HG02623 (cell line): ENCODE data around the gene EVPL.
"Not testable (repeated sequence)": the region's sequence is repeated elsewhere in the genome, so short reads cannot be mapped to it uniquely, and the experiment has no call there.

Experiments used
- ATAC-seq: cut with Tn5 transposase; IDR thresholded peaks from one replicate; pipeline ENCODE4 v1.9.1; 2021; ENCODE audit warnings: moderate library complexity; ENCODE audit not compliant: unreplicated experiment

EVPL gene

GRCh38 chr17:76000755-76001521 is 26.2 kb downstream of the EVPL start, which contains the start of gene CDK3:
TSS of gene CDK3 (plus strand) at chr17:76000855. CDS start at chr17:76001426, 571 bp downstream.
- no peak for ATAC-seq

DNA sequence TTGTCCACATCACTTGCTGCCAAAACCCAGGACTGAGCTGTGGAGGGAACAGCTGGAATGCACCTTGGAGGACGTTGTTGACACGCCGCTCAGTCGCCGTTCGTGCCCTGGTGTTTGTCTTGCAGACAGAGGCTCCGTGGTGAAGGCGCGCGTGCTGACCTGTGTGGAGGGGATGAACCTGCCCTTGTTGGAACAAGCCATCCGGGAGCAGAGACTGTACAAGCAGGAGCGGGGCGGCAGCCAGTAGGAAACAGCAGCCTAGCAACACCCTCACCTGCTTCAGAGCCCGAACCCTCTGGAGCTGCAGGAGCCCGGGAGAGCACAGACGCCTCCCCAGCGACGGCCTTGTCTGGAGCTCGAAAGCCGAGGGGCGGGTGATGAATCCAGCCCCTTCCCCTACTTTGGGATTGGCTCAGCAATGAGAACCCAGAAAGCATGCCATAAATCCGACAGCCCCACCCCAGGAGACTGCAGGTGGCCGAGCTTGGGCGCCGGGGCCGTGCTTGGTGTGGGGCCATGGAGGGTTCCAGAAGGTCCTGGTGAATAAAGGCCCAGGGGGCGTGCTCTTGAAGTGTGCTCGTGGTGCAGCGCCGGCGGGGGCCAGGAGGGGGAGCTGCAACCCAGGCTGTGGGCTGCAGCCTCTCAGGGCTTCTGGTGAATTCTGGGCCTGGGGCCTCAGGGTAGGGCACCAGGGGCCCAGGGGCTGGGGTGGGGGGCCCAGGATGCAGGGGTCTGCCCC is 26.9 kb downstream of the EVPL start:
- ATAC-seq, result no peak

DNA sequence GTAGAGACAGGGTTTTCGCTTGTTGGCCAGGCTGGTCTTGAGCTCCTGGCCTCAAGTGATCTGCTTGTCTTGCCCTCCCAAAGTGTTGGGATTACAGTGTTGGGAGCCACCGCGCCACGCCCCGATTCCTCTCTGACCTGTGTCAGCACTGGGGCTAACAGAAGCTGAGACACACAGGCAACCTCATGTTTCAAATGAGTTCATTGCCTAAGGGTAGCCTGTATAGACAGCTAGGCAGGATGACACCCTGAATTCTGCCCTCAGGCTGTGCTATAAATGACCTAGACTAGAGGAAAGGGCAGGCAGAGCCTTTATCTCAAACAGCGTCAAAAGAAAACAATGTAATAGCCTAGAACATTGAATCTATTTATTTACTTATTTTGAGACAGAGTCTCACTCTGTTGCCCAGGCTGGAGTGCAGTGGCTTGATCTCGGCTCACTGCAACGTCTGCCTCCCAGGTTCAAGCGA is 28.7 kb downstream of the EVPL start:
- no peak for ATAC-seq

- ATAC-seq, result no peak
These were observed 30.2 kb downstream of the EVPL start for GRCh38 chr17:75996665-75997590.

DNA sequence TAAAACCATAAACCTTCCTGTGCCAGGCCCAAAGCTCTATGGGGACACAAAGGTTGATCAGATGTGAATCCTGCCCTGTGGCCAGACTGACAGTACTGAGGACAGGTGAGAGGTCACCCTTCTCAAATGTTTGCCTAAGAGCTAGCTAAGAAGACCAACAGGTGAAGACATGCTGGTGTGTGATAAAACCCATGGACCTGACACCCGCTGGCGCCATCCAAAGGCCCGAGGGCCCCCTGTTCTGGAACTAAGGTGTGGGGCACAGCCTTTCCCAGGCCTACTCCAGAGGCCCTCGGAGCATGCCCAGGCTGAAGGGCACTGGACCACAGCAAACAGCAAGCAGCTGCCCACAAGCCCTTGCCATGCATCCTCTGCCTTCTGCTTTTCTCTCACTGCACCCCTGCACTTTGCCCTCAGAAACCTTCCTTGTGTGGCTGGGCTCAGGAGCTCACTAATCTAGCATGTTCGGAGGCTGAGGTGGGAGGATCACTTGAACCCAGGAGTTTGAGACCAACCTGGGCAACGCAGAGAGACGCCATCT is 31.7 kb downstream of the EVPL start:
- ATAC-seq, result no peak

DNA sequence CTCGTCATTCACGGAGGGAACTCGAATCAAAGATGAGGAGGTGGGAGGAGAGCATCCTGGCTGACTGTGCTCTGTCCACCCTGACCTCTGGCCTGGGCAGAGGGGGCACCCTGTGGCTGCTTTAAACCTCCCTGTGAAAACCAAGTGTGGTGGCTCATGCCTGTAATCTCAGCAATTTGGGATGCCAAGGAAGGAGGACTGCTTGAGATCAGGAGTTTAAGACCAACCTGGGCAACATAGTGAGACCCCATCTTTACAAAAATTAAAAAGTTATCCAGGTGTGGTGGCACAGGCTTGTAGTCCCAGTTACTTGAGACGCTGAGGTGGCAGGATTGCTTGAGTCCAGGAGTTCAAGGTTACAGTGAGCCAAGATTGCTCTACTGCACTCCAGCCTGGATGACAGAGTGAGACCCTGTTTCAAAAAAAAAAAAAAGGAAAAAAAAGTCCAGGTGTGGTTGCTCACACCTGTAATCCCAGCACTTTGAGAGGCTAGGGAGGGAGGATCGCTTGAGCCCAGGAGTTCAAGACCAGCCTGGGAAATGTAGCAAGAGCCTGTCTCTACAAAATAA is 32.2 kb downstream of the EVPL start:
- ATAC-seq, result no peak

DNA sequence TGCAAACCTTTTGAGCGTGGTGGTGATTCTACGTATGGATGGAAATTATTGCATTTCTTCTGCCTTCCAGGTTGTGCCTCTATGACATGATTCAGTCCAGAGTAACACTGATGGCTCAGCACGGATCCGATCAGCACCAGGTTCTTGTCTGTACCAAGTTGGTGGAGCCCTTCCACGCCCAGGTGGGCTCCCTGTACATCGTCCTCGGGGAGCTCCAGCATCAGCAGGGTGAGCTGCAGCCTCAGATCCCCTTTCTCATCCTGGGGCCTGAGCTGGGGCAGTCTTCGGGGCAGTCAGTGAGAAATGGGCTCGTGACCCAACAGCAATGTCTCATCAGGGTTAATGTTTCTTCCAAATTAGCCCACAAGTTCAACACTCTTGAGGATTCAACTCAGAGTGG is 35.7 kb downstream of the EVPL start:
- no peak for ATAC-seq

GRCh38 chr17:75987041-75987440 is 40.1 kb downstream of the EVPL start:
- ATAC-seq, result no peak

DNA sequence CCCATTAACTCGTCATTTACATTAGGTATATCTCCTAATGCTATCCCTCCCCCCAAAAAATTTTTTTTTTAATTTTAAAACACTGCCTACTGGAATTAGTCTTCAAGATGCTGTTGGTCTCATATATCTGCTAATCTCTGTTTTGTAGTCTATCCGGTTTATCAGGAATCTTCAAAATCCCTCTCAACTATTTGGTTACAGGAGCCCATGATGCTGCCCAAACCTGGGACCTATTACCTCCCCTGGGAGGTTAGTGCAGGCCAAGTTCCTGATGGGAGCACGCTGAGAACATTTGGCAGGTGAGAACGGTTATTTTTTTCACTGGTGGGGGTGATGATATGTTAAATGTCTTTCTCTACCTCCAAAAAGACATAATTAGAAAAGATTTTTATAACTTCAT is 41.1 kb downstream of the EVPL start:
- no peak for ATAC-seq

GRCh38 chr17:75983501-75984181 is 43.5 kb downstream of the EVPL start:
- no peak for ATAC-seq

GRCh38 chr17:75981019-75981615 is 46.0 kb downstream of the EVPL start:
- no peak for ATAC-seq

GRCh38 chr17:75980188-75981018 is 46.7 kb downstream of the EVPL start:
- no peak for ATAC-seq

GRCh38 chr17:75979705-75980187 is 47.4 kb downstream of the EVPL start:
- ATAC-seq, result peak; percentile 10

GRCh38 chr17:75978938-75979704 is 48.0 kb downstream of the EVPL start, which contains the start of the genes ACOX1 and TEN1:
TSS of gene ACOX1 (minus strand) at chr17:75979166. CDS start at chr17:75979073, 93 bp downstream.
TSS of gene TEN1 (plus strand) at chr17:75979240. CDS start at chr17:75986193, 6,953 bp downstream.
- peak; percentile 79 for ATAC-seq

DNA sequence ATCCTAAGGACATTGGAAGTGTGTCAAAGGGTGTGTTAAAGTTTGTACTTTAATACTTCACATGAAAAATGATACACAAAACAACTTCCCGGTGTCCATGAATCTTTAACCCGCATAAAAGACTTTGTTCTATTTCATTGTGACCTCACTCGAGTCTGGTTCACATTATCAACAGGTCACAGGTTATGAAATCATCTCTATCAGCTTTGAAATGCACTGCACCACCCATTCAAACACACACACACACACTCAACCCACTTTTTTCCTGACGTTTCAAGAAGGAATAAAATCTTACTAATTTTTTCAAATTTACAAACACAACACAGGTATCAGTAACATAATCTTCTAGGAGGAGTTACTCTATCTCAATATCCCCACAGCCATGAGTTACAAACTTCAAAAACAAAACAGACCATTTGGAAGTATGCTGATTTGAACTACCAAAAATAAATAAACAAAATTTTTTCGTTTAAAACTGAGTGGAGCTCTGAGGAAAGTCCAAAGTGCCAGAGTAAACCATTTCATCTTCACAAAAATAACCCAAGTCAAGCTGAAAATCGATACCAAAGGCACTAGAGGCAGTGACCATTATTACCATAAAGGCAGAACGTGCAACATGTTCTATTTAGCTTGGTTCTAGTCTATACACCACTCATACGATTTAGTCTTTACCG is 50.8 kb downstream of the EVPL start:
- no peak for ATAC-seq

- no peak for ATAC-seq
These were observed 51.3 kb downstream of the EVPL start for GRCh38 chr17:75975757-75976174.

GRCh38 chr17:75975187-75975586 is 51.9 kb downstream of the EVPL start:
- ATAC-seq, result not testable (repeated sequence)
